NCI-H2029 (cell line): ENCODE data around the gene ERBB4.

Source experiments
- DNase-seq: peaks from one replicate; lab custom pipeline; 2025; lab: John Stamatoyannopoulos, UW

Gene ERBB4

DNA sequence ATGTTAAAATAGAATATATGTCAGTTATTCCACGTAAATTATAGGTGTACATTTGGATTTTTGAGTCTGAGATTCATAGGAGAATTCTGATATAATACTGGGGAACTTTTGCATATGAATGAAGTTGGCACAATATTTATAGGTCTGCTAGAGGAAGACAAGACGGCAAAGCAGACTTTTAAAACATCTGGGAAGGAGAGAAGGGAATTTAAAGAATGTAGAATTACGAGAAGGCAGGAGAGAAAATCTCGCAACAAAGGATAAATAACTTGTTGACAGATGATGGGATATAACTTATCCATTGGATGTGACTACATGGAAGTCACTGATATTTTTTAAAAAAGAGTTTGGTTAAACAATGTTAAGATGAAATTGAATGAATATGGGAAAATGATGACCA is 615.6 kb downstream of the ERBB4 start:
- no peak for DNase-seq

DNA sequence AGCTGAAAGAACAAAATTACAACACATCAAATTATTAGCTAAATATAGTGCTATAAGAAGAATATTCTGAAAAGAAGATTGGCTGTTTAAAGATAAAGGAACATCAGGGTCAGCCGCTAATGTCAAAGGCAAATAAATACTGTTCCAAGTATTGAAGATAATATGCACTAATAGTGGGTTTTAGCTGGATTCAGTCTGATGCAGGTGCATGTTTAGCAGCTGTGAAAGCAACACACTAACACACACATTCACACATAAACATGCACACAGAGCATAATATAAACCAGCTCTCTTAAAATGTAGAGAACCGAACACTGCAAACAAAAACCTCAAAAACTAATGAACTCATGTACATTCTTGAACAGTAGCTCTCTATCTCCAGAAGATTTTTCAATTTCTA is 634.6 kb downstream of the ERBB4 start:
- DNase-seq: no peak

DNA sequence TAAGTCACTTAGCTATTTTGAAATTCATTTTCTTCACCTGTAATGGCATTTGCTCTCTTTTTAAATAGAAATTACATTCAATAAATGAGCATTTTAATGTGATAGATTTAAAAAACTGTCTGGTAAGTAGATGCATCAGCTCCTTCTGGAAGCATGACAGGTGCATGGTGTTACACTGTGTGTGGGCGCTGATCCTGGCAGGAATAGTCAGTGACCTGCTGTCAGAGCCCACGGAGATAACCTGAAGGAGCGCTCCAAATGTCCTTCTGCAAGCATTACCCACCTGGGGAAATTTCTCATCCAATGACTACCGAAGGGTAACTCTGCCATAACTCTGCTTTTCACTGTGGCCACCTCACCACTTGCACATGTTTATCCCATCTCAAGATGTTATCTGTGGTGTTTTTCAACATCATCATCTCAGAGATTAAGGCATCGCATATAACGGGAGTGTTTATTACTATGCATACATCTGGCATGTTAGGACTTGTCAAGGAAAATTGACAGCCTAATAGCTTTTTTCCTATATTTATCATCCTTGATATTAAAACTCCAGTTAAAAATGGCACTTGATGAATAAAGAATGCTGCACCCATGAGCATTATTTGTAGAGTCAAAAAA is 637.3 kb downstream of the ERBB4 start:
- no peak for DNase-seq

DNA sequence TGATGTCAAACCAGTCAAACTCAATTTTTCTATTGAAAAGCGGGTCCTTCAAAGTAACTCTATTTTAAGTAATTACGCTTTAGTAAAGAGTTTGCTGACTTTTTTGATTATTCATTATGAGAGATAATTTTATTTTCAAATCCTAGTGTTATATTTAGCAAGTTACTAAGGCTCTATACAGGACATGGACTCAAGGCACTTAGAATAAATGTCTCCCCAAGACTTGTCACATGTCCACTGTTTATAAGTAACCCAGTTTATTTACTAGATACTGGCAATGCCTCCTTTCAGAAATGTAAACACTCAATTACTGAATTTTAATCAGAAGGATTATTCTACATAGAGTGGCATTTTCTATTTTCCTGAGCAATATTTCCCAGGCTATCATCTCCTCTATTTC is 638.1 kb downstream of the ERBB4 start:
- no peak for DNase-seq

DNA sequence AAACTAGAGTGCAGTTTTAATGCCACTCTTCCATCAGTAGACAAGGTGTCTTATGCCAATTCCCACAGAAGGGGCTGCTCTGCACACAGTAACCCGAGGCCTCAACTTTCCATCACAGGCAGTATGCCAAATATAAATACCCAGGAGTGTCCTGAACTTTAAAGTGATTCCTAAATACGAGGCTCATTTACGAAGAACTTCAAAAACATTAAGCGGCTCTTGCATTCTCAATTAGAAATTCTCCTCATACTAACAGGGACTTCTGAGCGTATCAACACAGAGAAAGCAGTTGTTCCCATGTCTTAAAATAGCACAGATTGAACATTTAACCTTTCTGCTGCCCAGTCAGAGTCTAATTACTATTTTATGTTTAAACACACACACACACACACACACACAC is 638.6 kb downstream of the ERBB4 start:
- DNase-seq: no peak

DNA sequence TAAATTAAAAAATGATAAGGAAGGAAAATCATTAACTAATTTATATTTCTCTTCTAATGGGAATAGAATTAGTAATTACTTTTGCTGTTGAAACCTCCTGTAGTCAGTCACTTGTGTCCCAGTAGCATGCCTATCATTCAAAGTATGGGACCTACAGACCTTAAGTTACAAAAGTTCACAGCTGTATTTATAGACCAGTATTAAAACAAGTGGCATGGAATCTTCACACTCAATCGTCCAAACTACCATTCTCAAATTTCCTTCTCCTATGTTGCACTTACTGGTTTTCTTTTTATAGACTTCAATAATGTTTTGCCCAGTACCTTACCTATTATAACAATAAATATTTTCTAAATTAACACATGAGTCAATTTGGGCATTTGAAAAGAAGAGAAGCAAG is 639.9 kb downstream of the ERBB4 start:
- DNase-seq: no peak

DNA sequence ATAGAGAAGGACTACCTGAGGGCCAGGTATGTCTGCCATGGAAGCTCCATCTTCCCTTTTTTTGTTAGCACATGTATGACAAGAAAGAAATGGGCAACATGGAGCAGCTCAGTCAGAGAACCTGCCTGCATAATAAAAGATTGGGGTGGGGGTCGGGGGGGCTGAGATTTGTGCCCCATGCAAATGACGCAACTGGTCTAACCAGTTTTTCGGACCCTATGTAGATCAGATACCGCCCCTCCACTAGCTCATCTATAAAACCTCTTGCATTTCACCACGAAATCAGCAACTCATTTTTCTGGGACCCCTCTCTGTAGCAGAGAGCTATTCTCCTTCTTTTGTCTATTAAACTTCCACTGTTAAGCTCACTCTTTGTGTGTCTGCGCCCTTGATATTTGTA is 657.2 kb downstream of the ERBB4 start:
- no peak for DNase-seq

DNA sequence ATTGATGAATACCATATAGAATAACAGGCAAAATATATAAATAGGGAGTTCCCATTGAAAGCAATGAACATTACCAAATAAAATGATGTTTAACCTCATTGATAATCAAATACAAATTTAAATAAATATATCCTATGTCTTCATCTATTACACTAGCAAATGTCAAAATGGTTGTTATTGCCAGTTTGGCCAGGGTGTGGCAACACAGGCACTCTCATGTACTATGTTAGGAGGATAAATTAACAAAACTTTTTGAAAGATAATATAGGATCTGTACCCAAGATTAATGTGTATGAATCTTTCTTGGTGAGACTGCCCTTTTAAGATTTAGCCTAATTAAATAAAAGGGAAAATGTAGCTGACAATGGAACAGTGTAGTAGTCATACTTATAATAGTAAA is 659.3 kb downstream of the ERBB4 start:
- DNase-seq: no peak

DNA sequence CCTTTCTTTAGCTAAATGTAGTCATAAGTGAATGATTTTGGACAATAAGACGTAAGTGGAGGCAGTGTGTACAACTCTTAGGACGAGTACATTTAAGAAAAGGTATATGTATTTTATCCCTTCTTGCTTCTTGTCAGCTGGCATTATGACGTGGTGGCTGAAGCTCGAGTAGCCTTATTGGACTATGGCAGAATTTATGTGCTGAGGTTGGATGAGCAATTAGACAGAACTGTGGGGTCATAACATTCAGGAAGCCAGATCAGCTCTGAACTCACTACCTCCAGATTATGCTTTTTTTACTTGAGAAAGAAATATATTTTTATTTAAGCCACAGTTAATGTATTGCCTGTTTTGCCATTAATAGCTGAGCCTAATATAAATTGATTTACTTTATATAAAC is 661.5 kb downstream of the ERBB4 start:
- DNase-seq: no peak

DNA sequence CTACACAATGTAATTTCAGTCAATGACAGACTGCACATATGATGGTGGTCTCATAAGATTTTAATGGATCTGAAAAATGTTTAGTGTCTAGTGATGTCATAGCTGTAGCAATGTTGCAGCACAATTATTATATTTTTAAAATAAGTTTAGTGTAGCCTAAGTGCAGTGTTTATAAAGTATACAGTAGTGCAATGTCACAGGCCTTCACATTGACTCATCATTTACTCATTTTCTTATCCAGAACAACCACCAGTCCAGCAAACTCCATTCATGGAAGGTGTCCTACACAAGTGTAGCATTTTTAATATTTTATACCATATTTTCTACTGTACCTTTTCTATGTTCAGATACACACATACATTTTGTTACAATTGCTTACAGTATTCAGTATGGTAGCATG is 663.1 kb downstream of the ERBB4 start:
- no peak for DNase-seq

DNA sequence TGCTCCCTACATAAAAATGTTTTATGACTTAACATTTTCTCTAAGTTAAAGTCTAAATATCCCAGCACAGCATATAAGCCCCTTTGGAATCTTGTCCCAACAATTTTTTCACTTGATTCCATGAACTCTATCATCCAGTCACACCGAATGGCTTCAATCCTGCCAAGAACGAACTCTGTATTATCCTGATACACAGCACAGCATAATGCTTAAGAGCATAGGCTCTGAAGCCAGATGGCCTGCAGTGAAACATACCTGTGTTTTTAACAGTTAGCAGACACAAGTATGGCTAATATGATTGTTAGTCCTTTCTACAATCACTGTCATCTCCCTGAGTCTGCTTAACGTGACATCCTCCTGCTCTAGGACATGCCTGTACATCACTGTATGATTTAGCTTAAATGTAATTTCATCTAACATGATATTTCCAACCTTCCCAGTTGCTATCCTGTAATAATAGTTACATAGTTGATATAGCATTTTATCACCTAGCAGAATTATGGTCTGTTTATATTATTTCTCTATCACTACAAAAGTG is 669.5 kb downstream of the ERBB4 start:
- no peak for DNase-seq

DNA sequence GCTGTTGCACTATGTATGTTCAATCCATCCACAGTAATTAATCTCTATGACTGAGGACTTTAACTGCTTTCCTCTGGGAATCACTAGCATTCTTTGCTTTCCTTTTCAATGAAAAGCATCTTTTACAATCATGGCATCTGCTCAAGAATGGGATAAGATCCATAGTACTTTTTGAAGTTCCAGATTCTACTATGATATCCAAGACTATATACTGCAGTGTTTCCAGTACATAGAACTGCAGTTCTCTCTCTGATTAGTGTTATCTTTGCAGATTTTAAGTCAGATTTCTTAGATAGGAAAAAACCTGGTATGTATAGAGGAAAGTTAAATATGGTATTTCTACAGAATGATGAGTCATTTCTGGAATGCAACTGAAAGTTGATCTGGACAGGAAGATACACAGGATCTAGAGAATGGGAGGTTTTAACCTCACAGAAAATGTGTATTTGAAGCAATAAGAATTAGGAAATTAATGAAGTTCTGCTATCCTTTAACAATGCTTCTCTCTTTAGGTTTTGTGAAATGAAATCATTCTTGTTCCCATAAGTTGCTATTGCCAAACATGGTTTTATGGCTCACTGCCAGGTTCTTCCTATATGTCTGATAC is 670.7 kb downstream of the ERBB4 start:
- DNase-seq: no peak

DNA sequence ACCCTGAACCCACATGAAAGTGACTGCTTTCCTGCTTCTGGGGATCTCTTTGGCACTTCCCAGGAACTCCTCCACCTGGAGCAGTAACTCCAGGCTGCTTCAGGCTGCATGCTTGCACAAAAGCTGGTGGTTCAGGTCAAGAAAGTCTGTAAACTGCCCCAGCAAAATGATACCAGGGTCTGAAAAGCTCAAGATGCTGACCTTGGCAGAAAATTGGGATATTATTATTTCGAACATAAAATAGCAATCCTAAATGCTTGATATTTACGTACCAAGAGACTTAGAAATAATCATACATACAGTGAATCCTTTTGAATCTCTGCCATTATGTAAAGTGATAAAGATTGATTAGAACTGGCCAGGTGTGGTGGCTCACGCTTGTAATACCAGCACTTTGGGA is 674.3 kb downstream of the ERBB4 start:
- DNase-seq: no peak

DNA sequence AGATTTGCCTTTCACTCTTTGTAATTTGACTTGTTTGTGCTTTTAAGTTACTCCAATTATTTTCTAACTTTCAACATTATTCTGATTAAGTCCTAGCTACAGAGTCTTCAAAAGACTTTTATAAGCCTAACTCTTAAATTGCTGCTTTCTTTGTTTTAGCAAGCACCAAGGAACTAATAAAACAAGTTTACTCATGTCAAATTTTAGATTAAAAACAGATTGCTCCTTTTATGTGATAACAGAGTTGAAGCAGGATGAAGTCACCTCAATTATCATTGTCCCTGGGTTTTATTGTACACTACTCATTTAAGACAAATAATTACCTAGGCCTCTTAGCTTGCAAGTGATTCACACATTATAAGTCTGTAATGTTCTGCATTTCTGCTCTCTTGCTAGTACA is 678.4 kb downstream of the ERBB4 start:
- no peak for DNase-seq

DNA sequence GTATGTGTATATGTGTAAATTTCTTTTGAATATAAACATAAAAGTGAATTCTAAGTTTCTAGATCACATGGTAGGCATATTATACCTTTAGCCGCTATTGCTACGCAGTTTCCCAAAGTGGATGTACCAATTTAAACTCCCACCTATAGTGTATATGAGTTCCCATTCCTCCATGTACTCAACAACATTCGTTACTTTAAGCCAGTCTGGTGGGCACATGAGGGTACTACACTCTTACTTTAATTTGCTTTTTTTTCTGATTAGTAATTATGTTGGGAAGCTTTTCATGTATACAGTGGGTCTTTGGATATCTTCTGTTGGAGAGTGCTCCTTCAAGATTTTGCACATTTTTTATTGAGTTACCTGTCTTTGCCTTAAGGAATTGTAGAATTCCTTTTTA is 683.8 kb downstream of the ERBB4 start:
- no peak for DNase-seq

DNA sequence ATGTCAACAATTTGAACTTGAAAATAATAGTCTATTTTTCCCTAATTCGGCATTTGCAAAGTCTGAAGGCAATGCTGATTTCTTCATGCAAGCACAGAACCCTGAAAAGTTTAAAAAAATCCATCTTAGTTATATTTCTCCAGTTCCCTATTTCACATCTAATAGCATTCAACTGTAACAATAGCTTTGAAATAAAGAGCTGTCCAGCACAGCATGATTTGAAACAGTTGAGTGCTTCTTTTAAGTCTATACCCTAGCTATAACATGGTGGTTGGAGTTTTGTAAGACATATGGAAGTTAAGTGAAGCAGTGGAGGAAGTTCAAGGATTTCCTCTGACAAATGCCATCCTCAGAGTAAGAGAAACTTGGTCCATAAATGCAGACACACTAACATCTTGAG is 691.9 kb downstream of the ERBB4 start:
- DNase-seq: no peak

DNA sequence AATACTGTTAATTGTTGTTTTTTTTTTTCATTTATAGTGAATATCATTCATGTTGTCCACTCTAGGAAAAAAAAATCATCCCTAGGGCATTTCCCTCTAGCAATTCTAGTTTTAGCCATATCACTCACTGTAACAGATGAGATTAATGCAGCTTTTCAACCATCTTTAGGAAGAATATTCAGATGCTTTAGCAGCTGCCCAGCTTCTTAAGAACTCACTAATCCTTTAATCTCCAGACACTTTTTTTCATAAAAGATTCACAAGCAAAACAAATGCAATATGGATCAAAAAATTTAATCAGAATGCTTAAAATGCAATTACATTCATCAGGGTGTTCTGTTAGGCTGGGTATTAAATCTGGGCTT is 692.6 kb downstream of the ERBB4 start:
- DNase-seq: no peak

DNA sequence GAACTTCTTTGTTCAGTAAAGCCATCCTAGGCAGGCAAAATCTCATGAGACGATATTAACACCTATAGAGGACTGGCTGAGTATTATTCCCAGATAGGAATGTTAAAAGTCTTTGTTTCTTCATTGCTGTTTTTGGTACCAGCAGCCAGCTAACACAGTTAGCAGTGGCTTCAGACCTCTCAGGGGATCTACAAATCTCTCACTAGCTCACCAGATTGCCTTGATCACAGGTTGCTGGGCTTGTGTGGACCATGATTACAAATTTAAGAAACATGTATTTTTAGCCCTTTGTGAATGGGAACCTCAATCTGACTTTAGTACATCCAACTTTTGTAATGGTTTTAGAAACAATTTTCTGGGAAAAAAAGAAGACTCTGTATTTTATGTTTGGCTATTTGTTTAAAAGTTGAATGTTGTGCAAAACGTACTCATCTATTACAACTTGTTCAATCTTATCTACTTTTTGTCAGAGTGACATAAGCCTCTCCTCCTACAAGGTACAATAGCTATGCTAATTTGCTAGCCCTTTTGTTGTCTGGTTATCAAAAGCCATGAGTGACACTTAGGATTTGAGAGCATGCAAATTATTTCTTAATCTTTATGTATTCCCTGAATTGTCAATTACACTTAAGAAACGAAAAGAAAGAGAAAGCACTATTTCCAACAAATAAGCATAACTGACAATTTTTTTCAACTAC is 693.1 kb downstream of the ERBB4 start:
- no peak for DNase-seq

DNA sequence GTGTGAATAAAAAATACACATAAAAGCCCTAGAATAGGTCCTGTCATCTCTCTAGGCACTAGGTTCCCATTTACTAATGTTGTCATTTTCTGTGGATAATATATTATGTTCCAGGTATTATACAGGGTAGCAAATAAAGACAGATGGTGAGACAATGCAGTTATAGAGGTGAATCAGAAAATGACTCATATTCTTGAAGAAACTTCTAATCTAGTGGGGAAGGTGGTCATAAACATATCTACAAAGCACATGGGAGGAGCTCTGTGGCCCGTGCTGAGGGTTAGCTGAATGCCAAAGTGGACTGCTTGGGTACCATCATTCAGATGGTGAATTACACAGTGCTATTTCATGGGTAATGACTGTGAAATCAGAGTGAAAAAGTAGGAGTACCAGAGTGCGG is 700.9 kb downstream of the ERBB4 start:
- DNase-seq: no peak

DNA sequence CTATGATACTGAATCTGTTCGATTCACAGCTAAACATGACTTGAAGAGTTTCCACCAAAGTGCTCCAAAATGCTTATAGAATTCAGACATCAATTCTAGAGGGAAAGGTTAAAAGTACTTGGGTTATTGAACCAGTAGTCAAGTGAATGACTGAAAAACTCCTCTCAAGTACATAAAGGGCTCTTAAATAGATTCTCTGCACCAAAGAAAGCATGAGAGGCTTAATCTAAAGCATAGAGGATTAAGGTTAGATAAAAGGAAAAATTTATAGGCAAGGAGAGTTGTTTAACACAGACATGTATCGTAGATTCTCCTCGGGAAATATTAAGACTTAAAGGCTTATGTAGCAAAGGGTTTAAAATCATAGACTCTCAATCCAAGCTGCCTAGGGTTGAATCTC is 701.4 kb downstream of the ERBB4 start:
- no peak for DNase-seq

DNA sequence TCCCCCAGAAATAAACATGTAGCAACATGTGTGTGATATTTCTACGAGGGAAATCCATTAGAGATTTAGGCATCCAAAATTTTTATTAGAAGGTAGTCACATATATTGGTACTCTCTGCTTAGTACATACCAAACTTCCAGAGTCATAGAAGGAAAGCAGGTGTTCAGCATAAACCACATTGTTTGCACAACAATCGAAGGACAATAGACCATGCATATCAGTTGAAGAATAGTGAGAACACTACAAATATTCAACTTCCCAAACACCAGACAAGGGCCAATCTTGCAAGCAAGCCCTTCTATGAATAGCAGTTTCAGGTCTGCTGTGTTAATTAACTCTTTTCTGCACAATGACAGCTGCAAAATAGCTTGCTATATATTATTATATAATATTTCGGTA is 702.2 kb downstream of the ERBB4 start:
- peak; percentile 64 for DNase-seq

DNA sequence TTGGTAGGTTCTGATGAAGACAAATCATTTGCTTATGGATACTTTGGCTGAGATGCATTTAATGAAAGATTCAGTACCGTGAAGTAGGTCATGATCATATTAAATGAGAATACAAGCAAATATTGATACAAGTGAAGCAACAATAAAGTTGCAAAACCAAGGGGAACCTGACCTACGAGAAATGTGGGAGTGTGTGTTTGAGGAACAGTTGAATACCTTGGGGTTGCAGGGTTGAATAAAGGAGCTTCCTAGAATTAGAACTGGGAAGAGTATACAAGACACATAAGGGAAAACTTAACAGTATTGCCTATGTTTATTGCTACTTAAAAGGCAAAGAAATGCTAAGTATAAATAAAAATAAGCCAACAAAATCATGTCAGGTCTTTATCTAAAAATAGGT is 702.9 kb downstream of the ERBB4 start:
- no peak for DNase-seq

DNA sequence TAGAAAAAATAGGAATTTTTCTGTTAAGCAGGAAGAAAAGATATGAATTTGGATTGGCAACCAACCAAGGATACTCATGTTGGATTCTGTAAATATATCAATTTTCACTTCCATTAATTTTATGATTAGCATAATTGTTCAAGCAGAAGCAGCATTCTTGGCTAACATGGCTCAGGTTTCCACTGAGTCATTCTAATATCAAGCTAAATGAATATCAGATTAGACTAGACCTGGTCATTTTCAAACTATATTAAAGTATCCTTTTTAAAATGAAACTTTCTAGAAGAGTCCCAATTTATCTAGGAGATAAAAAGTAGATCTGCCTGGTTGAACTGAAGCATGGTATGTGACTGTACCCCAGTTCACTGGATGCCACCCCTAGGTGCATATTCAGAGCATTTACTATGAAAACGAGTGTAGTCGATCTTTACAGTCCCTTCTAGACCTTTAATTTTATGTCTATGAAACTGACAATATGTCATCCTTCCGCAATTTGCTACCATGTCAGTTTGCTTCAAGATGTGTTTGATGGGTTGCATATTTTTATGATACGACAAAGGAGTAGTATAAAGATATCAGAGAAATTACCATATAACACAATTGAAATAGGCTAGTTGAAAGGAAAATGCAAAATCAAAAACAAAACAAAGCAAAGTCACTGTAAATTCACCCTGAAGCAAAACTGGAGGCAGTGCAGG is 704.9 kb downstream of the ERBB4 start:
- no peak for DNase-seq
